ENCODE measurements around the gene TWIST1.
A peak's percentile ranks its signal among the peaks of the same experiment; 100 is the strongest.

The TWIST1 gene

DNA sequence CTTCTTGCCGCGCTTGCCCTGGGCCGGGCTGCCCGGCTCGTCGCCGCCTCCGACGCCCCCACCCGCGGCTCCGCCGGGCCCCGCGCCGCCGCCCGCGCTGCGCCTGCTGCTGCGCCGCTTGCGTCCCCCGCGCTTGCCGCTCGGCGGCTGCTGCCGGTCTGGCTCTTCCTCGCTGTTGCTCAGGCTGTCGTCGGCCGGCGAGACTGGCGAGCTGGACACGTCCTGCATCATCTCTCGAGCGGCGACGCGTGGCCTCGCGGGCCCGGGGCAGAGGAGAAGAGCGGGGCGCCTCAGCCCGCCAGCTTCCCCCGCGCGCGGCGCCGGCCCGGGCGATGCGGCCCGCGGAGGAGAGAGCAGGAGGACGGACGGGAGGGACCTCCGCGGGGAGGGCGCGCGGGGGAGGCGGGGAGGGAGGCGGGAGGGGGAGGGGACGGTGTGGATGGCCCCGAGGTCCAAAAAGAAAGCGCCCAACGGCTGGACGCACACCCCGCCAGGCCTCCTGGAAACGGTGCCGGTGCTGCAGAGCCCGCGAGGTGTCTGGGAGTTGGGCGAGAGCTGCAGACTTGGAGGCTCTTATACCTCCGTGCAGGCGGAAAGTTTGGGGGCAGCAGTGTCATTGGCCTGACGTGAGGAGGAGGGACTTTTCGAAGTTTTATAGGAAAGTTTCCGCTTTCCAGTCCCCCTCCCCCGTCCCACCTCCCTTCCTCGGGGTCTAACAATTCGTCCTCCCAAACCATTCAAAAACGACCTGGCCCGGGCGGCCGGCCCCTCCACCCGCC lies at the start of gene TWIST1:
Gene TWIST1, minus strand, starts transcription at position 546 of the 779 bp plus-strand sequence. Its CDS starts 315 bp downstream, at position 231.
- no peak for FAIRE-seq

- no peak for FAIRE-seq
Measured at GRCh38 chr7:19161671-19162070, 44.2 kb upstream of the TWIST1 start.

DNA sequence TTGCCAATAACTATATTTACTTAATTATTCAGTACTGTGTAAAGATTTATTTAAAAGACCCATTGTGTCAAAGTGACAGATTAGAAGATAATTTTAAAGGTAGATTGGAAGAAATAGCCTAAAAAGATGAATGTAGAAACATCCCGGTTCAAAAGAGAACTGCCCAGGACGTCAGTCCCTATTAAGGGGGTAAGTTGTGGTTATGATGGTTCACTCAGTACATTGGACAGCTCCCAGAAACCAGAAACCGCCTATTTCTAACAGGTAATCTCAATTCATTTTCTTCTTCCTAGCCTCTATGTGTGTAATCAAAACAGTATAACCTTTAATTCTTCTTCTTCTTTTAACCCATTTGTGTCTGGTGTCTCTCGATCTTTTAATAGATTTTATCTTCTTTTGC lies 29.3 kb upstream of the TWIST1 start:
- FAIRE-seq, result no peak

- FAIRE-seq, result no peak
Measured at GRCh38 chr7:19145434-19146115, 28.1 kb upstream of the TWIST1 start.

- FAIRE-seq, result no peak
Measured at GRCh38 chr7:19144661-19145433, 27.4 kb upstream of the TWIST1 start, which contains the start of gene FERD3L. Gene FERD3L (minus strand): TSS chr7:19145421. CDS start chr7:19145362, 59 bp downstream.

DNA sequence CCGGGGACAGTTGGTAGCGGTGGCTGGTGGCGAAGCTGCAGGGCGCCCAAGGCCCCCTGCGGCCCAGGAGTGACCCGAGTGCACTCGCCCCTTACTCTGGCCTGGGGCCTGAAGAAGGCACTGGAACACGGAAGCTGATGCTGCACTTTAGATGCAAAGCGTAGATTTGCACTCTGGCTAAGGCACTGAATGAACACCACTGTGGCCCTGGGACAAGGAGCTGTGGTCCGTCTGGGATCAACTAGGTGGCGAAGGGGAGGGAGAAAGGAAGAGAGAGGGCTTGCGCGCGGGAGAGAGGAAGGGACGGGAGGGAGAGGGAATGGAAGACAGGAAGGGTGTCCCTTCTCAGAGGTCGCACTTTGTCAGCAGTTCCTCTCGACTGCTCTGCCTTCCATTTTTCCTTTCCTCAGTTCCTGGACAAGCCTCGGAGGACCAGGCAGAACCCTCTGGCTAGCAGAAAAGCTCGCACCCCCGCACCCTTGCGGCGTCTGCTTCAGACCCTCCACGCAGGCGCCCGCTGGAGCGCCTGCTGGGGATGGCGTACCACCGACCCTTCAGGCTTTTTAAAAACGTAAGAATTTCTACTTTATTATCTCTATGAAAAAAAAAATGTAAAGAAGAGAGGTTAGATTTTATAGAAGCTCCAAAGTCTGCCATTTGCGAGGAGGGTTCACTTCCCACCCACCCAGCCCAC lies 26.6 kb upstream of the TWIST1 start:
- FAIRE-seq, result no peak

DNA sequence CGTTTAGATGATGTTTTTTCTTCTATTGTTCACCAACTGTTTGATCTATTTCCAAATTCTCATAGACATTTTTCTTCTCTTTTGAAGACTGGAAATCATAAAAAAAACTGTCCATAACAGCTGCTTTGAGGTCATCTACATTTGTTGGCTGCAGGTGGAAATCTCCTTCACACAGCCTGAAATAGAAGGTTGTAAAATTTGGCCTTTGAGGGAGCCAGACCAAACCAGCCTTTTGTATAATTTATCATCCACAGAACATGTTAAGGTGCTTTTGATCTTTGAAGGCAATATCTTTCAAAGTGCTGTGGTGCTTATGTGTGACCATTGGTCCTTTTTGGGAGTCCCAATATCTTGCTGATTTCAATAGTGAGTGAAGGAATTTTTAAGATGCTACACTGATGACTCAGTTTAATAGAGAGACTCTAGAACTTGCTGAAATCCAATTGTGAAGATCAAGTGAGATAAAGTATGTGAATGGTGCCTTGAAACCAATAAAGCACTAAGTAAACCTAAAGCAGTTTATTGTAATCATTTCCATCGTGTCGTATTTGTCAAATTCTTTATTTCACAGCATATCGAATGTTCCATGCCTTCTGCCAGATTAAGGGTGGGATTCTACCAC lies 22.4 kb upstream of the TWIST1 start:
- FAIRE-seq, result no peak

DNA sequence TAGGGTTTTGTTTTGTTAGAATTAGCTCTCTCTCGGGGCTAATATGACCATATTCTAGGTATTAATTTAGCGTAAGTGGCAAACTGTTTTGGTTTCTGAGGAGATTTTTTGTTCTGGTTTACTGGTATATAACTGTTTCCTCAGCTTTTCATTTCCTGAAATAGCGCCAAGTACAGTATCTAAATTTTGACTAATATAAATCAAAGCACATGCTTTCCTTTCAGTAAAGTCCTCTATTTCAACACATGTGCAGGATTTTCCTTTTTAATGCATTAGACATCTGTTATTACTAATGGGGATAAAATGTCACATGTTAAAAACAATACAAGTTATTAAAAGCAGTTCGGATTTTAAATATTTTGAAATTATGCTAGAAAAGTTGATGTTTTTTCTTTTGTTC lies 16.4 kb upstream of the TWIST1 start:
- FAIRE-seq, result no peak

DNA sequence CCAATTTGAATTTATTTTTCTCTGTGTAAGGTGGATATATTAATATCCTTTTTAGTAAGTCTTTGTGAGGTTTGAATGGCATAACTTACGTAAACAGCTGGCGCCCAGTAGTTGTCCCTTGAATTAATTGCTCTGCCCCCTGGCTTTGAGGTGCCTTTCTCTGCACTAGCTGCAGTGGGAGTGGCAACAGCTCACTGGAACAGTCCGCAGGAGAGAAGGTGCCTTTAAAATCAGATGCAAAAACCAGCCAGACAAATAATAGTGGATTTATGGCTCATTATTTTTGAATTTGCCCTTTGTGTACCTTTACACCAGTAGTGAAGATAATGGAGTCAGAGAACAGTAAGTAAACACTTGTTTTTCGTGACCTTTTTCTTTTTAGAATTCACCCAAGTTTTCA lies 16.0 kb upstream of the TWIST1 start:
- no peak for FAIRE-seq

- no peak for FAIRE-seq
Measured at GRCh38 chr7:19128856-19129255, 11.4 kb upstream of the TWIST1 start.

GRCh38 chr7:19121977-19122588 lies 4.6 kb upstream of the TWIST1 start:
- FAIRE-seq, result peak; percentile 93

- no peak for FAIRE-seq
Measured at GRCh38 chr7:19119870-19120486, 2.5 kb upstream of the TWIST1 start.

DNA sequence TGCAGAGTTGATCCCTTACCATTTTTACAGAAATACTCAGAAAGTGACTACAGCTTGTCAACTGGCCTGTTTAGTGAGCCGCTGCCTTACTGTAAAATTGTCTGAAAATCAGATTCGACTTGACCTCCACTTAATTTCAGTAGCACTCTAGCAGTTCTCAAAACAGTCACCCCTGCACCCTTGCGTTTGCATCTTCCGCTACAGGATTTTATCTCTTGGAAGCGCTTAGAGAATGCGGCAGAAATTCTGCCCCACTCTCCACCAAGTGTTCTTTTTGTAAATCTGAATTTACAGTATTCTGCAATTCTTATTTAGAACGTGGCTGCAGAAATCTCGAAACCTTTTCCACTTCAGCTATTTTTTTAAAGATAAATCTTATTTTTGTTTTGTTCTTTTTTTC lies 1.9 kb upstream of the TWIST1 start:
- FAIRE-seq, result no peak

DNA sequence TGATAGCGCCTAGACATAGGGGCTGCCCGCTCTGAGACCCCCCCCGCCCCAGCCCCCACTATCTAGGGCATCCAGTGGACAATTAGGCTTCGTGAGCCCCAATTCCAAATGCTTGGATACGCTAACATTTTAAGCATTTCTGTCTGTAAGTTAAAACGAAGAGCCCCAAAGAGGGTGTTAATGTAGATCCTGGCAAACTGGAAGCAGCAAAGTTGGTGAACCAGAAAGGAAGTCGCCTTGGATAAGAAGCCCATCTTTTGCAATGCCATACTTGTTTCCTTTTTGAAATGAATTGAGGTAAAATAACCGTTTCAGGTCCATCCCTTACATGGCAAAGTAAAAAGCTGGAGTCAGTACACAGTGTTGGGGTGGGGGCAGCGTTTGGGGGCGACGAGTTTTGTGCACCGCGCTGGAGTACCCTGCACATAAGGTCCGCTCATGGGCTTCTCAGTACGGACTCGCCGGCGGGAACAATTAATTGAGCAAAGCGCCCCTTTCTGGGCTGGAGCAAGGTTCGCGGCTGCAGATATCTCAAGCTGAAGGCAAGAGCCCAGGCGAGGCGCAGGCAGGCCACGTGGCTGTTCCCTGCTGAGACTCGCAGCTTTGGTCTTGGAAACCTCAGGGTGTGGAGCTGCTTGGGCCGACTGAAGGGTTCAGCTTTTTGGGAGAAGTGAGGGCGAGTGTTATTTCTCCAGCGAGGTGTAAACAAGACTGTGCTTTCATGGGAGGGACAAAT lies 1.4 kb upstream of the TWIST1 start:
- FAIRE-seq, result no peak

DNA sequence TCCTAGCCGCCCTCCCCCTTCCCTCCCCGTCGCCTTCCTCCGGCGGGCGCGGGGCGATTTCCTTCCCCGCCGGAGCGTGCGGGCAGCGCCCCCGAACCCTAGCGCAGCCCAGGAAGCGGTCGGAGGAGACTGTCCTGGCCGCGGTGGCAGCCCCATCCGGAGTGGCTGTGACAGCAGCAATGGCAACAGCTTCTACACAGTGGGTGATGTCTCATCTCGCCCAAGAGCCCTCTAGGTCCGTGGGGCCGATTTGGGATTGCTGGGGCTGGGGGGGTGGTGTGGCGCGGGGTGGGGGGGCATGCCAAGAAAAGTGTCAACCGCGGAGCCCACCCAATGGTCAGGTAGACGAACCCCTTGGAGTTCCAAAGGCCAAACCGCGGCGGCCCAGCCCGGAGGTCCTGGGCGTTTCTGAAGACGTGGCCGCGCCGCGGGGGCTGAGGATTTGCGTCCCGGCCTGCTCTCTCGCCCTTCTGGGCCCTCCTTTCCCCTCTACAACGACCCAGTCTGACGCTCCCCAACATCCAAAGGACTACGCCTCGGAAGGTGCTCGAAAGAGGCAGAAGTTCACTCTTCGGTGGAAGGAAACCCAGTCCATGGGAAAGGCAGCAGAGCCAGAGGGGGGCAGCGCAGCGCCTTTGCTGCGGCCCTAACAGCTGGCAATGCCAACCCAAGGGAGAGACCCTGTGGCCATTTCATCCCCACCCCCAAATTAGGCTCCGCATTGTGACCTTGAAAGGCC lies 603 bp upstream of the TWIST1 start:
- FAIRE-seq, result no peak

GRCh38 chr7:19116121-19117090 lies 1.0 kb downstream of the TWIST1 start:
- no peak for FAIRE-seq

DNA sequence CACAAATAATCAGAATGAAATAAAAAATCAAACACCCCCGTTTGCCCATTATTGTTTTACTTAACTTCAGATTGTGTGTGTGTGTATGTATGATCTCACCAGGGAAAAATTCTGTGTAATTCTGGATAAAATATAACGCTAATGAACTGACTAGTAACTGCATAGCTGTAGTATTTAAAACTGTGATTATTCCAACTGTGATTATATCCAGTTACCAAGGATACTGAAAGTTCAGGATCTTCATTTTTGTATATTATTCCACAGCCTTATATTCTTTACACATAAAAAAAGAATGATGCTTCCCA lies 2.9 kb downstream of the TWIST1 start:
- no peak for FAIRE-seq

DNA sequence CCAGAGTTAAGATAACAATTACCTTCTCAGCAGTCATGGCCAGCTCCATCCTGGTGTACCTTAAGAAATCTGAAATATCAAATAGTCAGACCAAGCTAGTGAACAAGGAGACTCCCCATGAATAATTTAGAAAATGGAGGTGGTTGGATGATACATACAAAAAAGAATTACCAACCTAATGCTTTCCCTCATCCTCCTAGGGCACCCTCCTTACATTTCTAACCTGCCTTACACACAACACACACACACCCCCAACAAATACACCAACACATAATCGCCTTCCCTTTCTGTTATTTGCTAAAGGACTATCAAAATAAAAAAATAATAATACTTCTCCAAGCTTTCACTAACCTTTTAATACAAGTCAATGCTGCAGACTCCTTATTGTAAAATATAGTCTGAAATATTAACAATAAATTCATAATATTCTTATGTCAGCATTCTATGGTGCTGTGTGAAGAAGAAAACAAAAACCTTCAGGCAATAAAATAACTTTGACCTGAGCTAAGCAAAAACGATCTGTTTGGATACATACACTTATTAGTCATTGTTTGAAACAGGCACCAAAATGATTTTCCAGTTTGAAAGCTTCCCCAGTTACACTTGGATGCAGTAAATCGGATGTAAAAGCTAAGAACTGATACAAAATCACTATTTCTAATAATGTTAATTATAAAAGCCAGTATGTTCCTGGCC lies 3.4 kb downstream of the TWIST1 start:
- FAIRE-seq, result no peak

DNA sequence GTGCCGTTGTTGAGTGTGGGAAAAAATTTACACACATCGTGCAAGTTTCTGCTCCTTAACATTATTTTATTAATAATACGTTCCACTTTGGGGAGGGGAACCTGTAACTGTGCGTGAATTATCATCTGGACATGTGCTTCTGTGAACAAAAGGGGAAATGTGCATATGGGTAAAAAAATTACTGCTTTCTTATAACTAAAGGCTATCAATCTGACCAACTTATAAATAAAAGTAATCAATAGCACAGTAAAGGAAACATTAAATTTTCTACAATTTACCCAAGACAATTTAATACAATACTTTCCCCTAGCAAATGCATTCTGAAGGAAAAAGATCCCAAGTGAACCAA lies 4.5 kb downstream of the TWIST1 start:
- FAIRE-seq, result no peak

All from A204.1 (cell line).